ENCODE results near the gene MIA.

Gene MIA

GRCh38 chr19:40737102-40737644 is 38.1 kb upstream of the MIA start:
- no peak for DNase-seq (ENCODE audit: extremely low read depth, low read depth)
- TF ChIP-seq CTCF (IDR thresholded peaks at IDR 0.05; ENCODE audit: low read depth, low read length, missing control alignments): no peak
- no peak overlapping the region for H3K4me3 ChIP-seq (replicated peaks; ENCODE audit: low read depth, low read length)

GRCh38 chr19:40739030-40739839 is 36.1 kb upstream of the MIA start:
- H3K4me3 ChIP-seq (replicated peaks; ENCODE audit: low read depth, low read length): no peak overlapping the region
- TF ChIP-seq CTCF (IDR thresholded peaks at IDR 0.05; ENCODE audit: low read depth, low read length, missing control alignments): no peak
- no peak for DNase-seq (ENCODE audit: extremely low read depth, low read depth)

GRCh38 chr19:40739871-40740703 is 35.2 kb upstream of the MIA start:
- no peak for DNase-seq (ENCODE audit: extremely low read depth, low read depth)
- no peak overlapping the region for H3K4me3 ChIP-seq (replicated peaks; ENCODE audit: low read depth, low read length)
- TF ChIP-seq CTCF (IDR thresholded peaks at IDR 0.05; ENCODE audit: low read depth, low read length, missing control alignments): no peak

GRCh38 chr19:40740747-40741146 is 34.6 kb upstream of the MIA start:
- no peak overlapping the region for H3K4me3 ChIP-seq (replicated peaks; ENCODE audit: low read depth, low read length)
- DNase-seq (ENCODE audit: extremely low read depth, low read depth): peak; percentile 55
- TF ChIP-seq CTCF (IDR thresholded peaks at IDR 0.05; ENCODE audit: low read depth, low read length, missing control alignments): no peak

GRCh38 chr19:40741527-40742390 is 33.6 kb upstream of the MIA start:
- H3K4me3 ChIP-seq (replicated peaks; ENCODE audit: low read depth, low read length): no peak overlapping the region
- TF ChIP-seq CTCF (IDR thresholded peaks at IDR 0.05; ENCODE audit: low read depth, low read length, missing control alignments): no peak

GRCh38 chr19:40742477-40742876 is 32.8 kb upstream of the MIA start:
- no peak overlapping the region for H3K4me3 ChIP-seq (replicated peaks; ENCODE audit: low read depth, low read length)
- no peak for DNase-seq (ENCODE audit: extremely low read depth, low read depth)
- TF ChIP-seq CTCF (IDR thresholded peaks at IDR 0.05; ENCODE audit: low read depth, low read length, missing control alignments): no peak

More at GRCh38 chr19:40741527-40742390, 33.6 kb upstream of the MIA start:
- no peak for DNase-seq (ENCODE audit: extremely low read depth, low read depth)

Data from HFF-Myc (cell line).